ENCODE data around the gene TMEM178B.

- TF ChIP-seq CTCF (IDR thresholded peaks at IDR 0.05; ENCODE audit: insufficient read depth, low read length) (no peak), REST (IDR thresholded peaks at IDR 0.05; ENCODE audit: insufficient replicate concordance, low read depth) (no peak)
Observed at GRCh38 chr7:141042222-141043193, 31.4 kb upstream of the TMEM178B start.
